ENCODE measurements around the gene KCNK15.

Gene KCNK15

GRCh38 chr20:44792796-44793195 lies 47.1 kb downstream of the KCNK15 start:
- no peak for DNase-seq

GRCh38 chr20:44795836-44796235 lies 50.2 kb downstream of the KCNK15 start:
- DNase-seq, result no peak

GRCh38 chr20:44796311-44796710 lies 50.6 kb downstream of the KCNK15 start:
- no peak for DNase-seq

- no peak for DNase-seq
These were observed 51.2 kb downstream of the KCNK15 start for GRCh38 chr20:44796758-44797457.

GRCh38 chr20:44799691-44800090 lies 54.0 kb downstream of the KCNK15 start:
- no peak for DNase-seq

- DNase-seq, result no peak
These were observed 54.9 kb downstream of the KCNK15 start for GRCh38 chr20:44800391-44801046.

Measured in HCEC 1CT (cell line).